Measurements from ENCODE around the gene AFM.

GRCh38 chr4:73448448-73449203 is 32.9 kb upstream of the AFM start:
- TF ChIP-seq CTCF (IDR thresholded peaks at IDR 0.05) = no peak
- TF ChIP-seq POLR2A (IDR thresholded peaks at IDR 0.05) = no peak
- TF ChIP-seq POLR2AphosphoS5 (IDR thresholded peaks at IDR 0.05) = no peak

Measured in upper lobe of left lung (tissue), 4 donors.